ENCODE data around the gene SYT17. TPM values are rescaled to one million over a fixed set of nuclear protein-coding genes. Genes with fewer than 3 reads are reported as not detected.

Gene SYT17
- total and polyA plus RNA-seq, 4 donors, result 2.5 to 4.3 (median 2.6) TPM

DNA sequence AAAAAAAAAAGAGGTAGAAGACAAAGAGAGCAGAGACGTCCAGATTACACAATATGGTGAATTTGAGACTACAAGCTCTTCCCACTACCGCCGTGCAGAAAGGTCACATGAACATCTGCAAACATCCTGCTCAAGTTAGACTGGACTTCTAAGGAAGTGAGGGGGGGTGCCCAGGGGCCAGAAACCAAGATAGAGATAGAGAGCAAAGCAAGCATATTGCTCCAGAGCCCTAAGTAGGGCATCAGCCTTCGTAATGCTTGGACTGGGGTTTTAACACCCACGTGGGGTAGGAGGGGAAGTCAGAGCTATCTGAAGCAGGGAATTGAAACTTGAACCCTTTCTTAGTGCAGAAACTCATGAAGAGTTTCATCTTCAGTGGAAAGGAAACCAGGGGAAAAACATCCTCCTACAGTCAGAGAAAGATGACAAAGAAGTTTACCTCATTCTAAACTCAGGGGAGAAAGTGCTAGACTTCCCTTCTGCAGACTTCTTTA, 126.2 kb downstream of the SYT17 start:
- Histone ChIP-seq H3K27me3 (ENCODE audit: control insufficient read depth in 1 of 2, insufficient read depth in 2 of 2, low read length in 1 of 2) (no peaks in the 10 kb centered on the region), H3K27ac (ENCODE audit: low read depth in 1 of 2, low read length in 2 of 2) (no peak overlapping the region), H3K36me3 (ENCODE audit: control insufficient read depth in 1 of 2, insufficient read depth in 2 of 2, low read length in 1 of 2) (no peaks in the 10 kb centered on the region), H3K9me3 (ENCODE audit: control insufficient read depth, low read length) (no peaks in the 10 kb centered on the region), H3K4me1 (ENCODE audit: control insufficient read depth in 1 of 2, insufficient read depth in 2 of 2, low read length in 2 of 2) (no peaks in the 10 kb centered on the region), H3K4me3 (ENCODE audit: low read length in 2 of 2) (no peak overlapping the region)
- 10 to 16% methylated on average over 5 of the region's 5 CpGs for WGBS, 2 donors
- DNase-seq, result peak in 1 of 2 donors; percentile 84
- ATAC-seq (ENCODE audit: low FRiP score), result peak; percentile 55
- intact Hi-C loops (cut with DNase I), result no loop called here

DNA sequence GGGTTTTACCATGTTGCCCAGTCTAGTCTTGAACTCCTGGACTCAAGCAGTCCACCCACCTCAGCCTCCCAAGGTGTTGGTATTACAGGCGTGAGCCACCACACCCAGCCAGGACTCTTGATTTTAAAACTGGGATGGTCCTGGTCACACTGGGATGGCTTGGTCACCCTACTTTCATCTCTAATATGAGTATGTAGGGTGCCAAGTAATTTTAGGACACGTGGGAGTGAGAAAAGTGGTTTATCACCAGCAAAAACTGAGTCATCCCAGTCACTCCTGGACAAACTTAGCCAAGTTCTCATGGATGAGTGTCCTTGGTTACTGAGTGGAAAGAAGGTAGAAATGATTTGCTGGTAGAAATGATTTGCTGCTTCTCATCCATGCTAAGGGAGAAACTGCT, 127.4 kb downstream of the SYT17 start:
- Histone ChIP-seq H3K9me3 (ENCODE audit: control insufficient read depth, low read length) (no peaks in the 10 kb centered on the region), H3K27me3 (ENCODE audit: control insufficient read depth in 1 of 2, insufficient read depth in 2 of 2, low read length in 1 of 2) (no peaks in the 10 kb centered on the region), H3K36me3 (ENCODE audit: control insufficient read depth in 1 of 2, insufficient read depth in 2 of 2, low read length in 1 of 2) (no peaks in the 10 kb centered on the region), H3K27ac (ENCODE audit: low read depth in 1 of 2, low read length in 2 of 2) (no peak overlapping the region), H3K4me3 (ENCODE audit: low read length in 2 of 2) (no peak overlapping the region), H3K4me1 (ENCODE audit: control insufficient read depth in 1 of 2, insufficient read depth in 2 of 2, low read length in 2 of 2) (no peaks in the 10 kb centered on the region)
- DNase-seq, result no peak
- intact Hi-C loops (cut with DNase I), result no loop called here
- ATAC-seq (ENCODE audit: low FRiP score), result no peak
- 47 to 48% methylated on average over 2 of the region's 2 CpGs for WGBS, 2 donors

DNA sequence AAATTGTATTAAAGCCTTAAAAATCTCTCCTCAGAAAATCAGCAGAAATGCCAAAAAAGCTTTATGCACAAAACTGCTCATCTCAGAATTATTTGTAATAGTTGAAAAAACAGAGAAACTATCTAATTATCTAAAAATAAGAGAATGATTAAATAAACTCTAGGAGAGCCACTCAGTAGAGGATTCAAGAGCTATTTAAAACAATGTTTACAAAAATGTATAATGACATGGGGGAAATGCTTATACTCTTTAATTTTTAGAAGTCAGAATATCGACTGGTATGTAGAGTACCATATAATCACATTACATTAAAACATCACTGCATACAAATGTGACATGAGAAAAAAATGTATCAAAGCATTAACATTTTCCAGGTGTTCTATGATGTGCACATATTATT, 129.4 kb downstream of the SYT17 start:
- intact Hi-C loops (cut with DNase I), result no loop called here
- no peak overlapping the region for H3K4me3 ChIP-seq (ENCODE audit: low read length in 2 of 2)
- H3K9me3 ChIP-seq (ENCODE audit: control insufficient read depth, low read length), result peaks cover under 1% of the 10 kb centered on the region
- ATAC-seq (ENCODE audit: low FRiP score) (no peak), DNase-seq (no peak)
- 47 to 65% methylated on average over 1 of the region's 1 CpG for WGBS, 2 donors
- no peak overlapping the region for H3K27ac ChIP-seq (ENCODE audit: low read depth in 1 of 2, low read length in 2 of 2)
- no peaks in the 10 kb centered on the region for H3K4me1 ChIP-seq (ENCODE audit: control insufficient read depth in 1 of 2, insufficient read depth in 2 of 2, low read length in 2 of 2)
- no peaks in the 10 kb centered on the region for H3K36me3 ChIP-seq (ENCODE audit: control insufficient read depth in 1 of 2, insufficient read depth in 2 of 2, low read length in 1 of 2)
- no peaks in the 10 kb centered on the region for H3K27me3 ChIP-seq (ENCODE audit: control insufficient read depth in 1 of 2, insufficient read depth in 2 of 2, low read length in 1 of 2)

DNA sequence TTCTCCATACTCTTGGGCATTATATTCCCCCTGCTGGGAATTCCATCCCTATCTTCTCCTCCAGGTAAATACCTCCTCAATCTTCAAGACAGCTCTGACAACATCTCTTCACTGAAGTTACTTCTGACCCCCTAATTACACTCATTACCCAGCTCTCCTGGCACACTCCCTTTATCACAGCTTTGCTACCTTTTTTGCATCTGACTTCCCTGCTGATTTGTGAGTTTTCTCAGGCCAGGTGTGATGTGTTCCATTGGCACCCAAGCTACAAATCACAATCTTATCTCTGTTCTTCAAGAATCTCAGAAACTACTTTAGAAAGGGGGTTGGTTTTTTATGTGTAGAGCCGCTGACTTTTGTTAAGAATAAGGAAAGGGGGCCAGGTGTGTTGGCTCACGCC, 131.5 kb downstream of the SYT17 start:
- intact Hi-C loops (cut with DNase I), result no loop called here
- 72 to 78% methylated on average over 2 of the region's 2 CpGs for WGBS, 2 donors
- ATAC-seq (ENCODE audit: low FRiP score), result no peak

DNA sequence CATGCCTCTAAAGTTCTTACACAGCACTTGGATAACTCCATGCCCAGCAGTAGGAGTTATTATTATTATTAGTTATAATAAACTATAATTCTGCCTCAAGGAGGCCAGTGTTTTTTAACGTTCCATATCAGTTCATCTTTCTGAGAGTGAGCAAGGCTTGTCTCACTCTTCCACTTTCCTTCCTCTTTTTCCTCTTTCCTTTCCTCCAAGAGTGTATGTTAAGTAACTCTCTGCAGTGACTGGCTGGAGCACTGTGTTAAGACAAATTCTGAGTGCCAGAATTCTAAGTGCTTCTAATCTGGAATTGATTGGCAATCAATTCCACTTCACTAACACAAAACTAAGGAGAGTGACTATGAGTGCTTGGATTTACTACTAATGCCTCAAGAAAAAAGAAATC, 133.9 kb downstream of the SYT17 start:
- ATAC-seq (ENCODE audit: low FRiP score) (no peak), DNase-seq (no peak)
- WGBS, 2 donors, result 27 to 82% methylated on average over 1 of the region's 1 CpG
- H3K27me3 ChIP-seq (ENCODE audit: control insufficient read depth in 1 of 2, insufficient read depth in 2 of 2, low read length in 1 of 2), result no peaks in the 10 kb centered on the region
- no peaks in the 10 kb centered on the region for H3K4me1 ChIP-seq (ENCODE audit: control insufficient read depth in 1 of 2, insufficient read depth in 2 of 2, low read length in 2 of 2)
- H3K9me3 ChIP-seq (ENCODE audit: control insufficient read depth, low read length), result peaks cover 3% of the 10 kb centered on the region
- no peak overlapping the region for H3K4me3 ChIP-seq (ENCODE audit: low read length in 2 of 2)
- intact Hi-C loops (cut with DNase I), result no loop called here
- H3K36me3 ChIP-seq (ENCODE audit: control insufficient read depth in 1 of 2, insufficient read depth in 2 of 2, low read length in 1 of 2), result no peaks in the 10 kb centered on the region
- H3K27ac ChIP-seq (ENCODE audit: low read depth in 1 of 2, low read length in 2 of 2), result no peak overlapping the region

More for the DNA sequence above, 131.5 kb downstream of the SYT17 start:
- Histone ChIP-seq H3K27me3 (ENCODE audit: control insufficient read depth in 1 of 2, insufficient read depth in 2 of 2, low read length in 1 of 2) (no peaks in the 10 kb centered on the region), H3K36me3 (ENCODE audit: control insufficient read depth in 1 of 2, insufficient read depth in 2 of 2, low read length in 1 of 2) (no peaks in the 10 kb centered on the region), H3K27ac (ENCODE audit: low read depth in 1 of 2, low read length in 2 of 2) (no peak overlapping the region), H3K4me3 (ENCODE audit: low read length in 2 of 2) (no peak overlapping the region), H3K4me1 (ENCODE audit: control insufficient read depth in 1 of 2, insufficient read depth in 2 of 2, low read length in 2 of 2) (no peaks in the 10 kb centered on the region), H3K9me3 (ENCODE audit: control insufficient read depth, low read length) (peaks cover 3% of the 10 kb centered on the region)
- DNase-seq, result no peak

DNA sequence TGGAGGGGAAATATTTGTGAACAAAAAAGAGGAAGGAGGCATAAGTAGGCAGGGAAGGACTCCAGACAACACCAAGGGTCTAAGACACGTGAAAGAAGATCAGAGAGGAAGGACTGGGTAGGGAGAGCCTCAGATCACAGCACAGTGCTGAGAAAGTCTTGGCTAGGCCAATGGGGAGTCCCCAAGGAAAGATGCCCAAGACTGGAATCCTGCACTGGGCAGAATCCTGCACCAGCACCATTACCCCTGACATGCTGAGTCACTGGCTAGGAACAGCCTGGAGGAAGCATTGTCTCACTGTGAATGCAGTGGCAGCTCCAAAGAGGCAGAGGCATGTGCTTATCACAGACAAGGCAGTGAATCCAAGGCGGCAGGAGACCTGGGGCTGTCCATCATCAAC, 136.7 kb downstream of the SYT17 start:
- Histone ChIP-seq H3K27me3 (ENCODE audit: control insufficient read depth in 1 of 2, insufficient read depth in 2 of 2, low read length in 1 of 2) (no peaks in the 10 kb centered on the region), H3K4me1 (ENCODE audit: control insufficient read depth in 1 of 2, insufficient read depth in 2 of 2, low read length in 2 of 2) (no peaks in the 10 kb centered on the region), H3K4me3 (ENCODE audit: low read length in 2 of 2) (no peak overlapping the region), H3K9me3 (ENCODE audit: control insufficient read depth, low read length) (peaks cover 3% of the 10 kb centered on the region), H3K36me3 (ENCODE audit: control insufficient read depth in 1 of 2, insufficient read depth in 2 of 2, low read length in 1 of 2) (no peaks in the 10 kb centered on the region), H3K27ac (ENCODE audit: low read depth in 1 of 2, low read length in 2 of 2) (no peak overlapping the region)
- 60 to 66% methylated on average over 2 of the region's 2 CpGs for WGBS, 2 donors
- intact Hi-C loops (cut with DNase I), result no loop called here
- DNase-seq (no peak), ATAC-seq (ENCODE audit: low FRiP score) (no peak)

DNA sequence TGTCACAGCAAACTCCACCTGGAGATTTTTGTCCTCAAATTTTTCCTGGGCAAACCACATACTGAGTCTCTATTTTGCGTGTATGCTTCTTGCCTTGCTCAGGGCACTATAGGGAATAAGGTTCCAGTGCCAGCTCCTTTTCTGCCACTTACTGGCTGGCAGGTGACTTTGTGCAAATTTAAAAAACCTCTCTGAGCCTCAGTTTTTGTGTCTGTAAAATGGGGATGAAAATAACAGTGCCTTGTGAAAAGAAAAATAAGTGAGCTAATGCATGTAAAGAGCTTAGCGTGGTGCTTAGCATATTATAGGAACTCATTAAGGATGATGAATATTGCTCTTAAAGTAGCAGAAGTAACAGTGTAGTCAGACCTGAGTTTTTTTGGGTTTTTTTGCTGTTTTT, 137.4 kb downstream of the SYT17 start:
- Histone ChIP-seq H3K9me3 (ENCODE audit: control insufficient read depth, low read length) (peaks cover 3% of the 10 kb centered on the region), H3K27ac (ENCODE audit: low read depth in 1 of 2, low read length in 2 of 2) (no peak overlapping the region), H3K4me1 (ENCODE audit: control insufficient read depth in 1 of 2, insufficient read depth in 2 of 2, low read length in 2 of 2) (no peaks in the 10 kb centered on the region), H3K36me3 (ENCODE audit: control insufficient read depth in 1 of 2, insufficient read depth in 2 of 2, low read length in 1 of 2) (no peaks in the 10 kb centered on the region), H3K4me3 (ENCODE audit: low read length in 2 of 2) (no peak overlapping the region), H3K27me3 (ENCODE audit: control insufficient read depth in 1 of 2, insufficient read depth in 2 of 2, low read length in 1 of 2) (no peaks in the 10 kb centered on the region)
- DNase-seq (no peak), ATAC-seq (ENCODE audit: low FRiP score) (no peak)
- intact Hi-C loops (cut with DNase I), result no loop called here
- WGBS, 2 donors, result 82 to 83% methylated on average over 2 of the region's 2 CpGs

DNA sequence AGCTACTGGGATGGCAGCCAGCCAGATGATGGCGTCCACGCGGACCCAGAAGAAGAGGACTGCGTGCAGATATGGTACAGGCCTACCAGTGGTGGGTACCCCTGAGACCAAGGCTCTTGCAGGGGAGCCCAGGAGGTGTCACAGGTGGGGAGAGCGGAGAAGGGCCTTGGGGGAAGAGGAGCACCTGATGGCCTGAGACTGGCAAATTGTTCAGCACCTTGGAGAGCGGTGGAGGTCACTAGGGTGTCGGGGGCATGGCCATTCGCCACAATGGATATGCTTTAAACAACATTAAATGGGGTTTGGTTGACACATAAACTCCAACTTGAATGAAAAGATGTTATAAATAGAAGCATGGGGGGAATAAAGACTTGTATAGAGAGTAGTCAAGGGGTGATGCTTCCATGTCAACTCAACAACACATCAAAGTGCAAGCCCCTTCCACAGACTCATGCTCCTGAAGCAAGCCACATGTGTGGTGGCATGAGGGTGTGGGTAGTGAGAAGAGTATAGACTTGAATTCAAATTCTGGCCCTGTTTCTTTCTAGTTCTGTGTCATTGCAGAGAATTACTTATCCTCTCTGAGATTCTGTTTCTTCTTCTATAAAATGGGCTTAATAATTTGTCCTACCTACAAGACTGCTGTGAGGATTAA, 139.7 kb downstream of the SYT17 start:
- DNase-seq (no peak), ATAC-seq (ENCODE audit: low FRiP score) (no peak)
- no peaks in the 10 kb centered on the region for H3K9me3 ChIP-seq (ENCODE audit: control insufficient read depth, low read length)
- WGBS, 2 donors, result 56 to 63% methylated on average over 8 of the region's 8 CpGs
- H3K27ac ChIP-seq (ENCODE audit: low read depth in 1 of 2, low read length in 2 of 2), result no peak overlapping the region
- H3K4me3 ChIP-seq (ENCODE audit: low read length in 2 of 2), result no peak overlapping the region
- intact Hi-C loops (cut with DNase I), result no loop called here
- H3K36me3 ChIP-seq (ENCODE audit: control insufficient read depth in 1 of 2, insufficient read depth in 2 of 2, low read length in 1 of 2), result no peaks in the 10 kb centered on the region
- no peaks in the 10 kb centered on the region for H3K27me3 ChIP-seq (ENCODE audit: control insufficient read depth in 1 of 2, insufficient read depth in 2 of 2, low read length in 1 of 2)
- H3K4me1 ChIP-seq (ENCODE audit: control insufficient read depth in 1 of 2, insufficient read depth in 2 of 2, low read length in 2 of 2), result no peaks in the 10 kb centered on the region

DNA sequence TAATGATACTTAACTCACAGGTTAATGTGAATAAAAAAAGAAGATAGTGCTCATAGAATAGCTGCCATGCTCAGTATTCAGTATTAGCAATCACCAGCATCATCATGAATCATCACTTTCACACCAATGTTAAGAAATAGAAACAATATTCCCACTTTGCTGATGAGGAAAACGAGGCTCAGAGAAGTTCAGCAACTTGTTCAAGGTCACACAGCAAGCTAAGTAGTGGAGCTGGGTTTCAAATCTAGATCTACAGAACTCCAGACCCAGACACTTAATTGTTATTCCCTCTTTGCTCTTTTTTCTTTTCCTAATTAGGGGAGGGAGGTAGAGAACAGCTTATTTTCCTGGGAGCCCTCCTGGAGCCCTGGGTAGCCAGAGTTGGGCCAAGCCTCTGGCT, 140.4 kb downstream of the SYT17 start:
- no peak for ATAC-seq (ENCODE audit: low FRiP score)
- intact Hi-C loops (cut with DNase I), result no loop called here
- DNase-seq, result no peak

More for the DNA sequence above, 140.4 kb downstream of the SYT17 start:
- Histone ChIP-seq H3K4me1 (ENCODE audit: control insufficient read depth in 1 of 2, insufficient read depth in 2 of 2, low read length in 2 of 2) (no peaks in the 10 kb centered on the region), H3K27me3 (ENCODE audit: control insufficient read depth in 1 of 2, insufficient read depth in 2 of 2, low read length in 1 of 2) (no peaks in the 10 kb centered on the region), H3K9me3 (ENCODE audit: control insufficient read depth, low read length) (no peaks in the 10 kb centered on the region), H3K4me3 (ENCODE audit: low read length in 2 of 2) (no peak overlapping the region), H3K36me3 (ENCODE audit: control insufficient read depth in 1 of 2, insufficient read depth in 2 of 2, low read length in 1 of 2) (no peaks in the 10 kb centered on the region), H3K27ac (ENCODE audit: low read depth in 1 of 2, low read length in 2 of 2) (no peak overlapping the region)
- 73 to 75% methylated on average over 1 of the region's 1 CpG for WGBS, 2 donors

All from aorta (tissue), 5 donors.